ENCODE measurements around the gene PHF2. TPM values are rescaled to one million over a fixed set of nuclear protein-coding genes. Genes with fewer than 3 reads are reported as not detected.

PHF2 gene
- total RNA-seq, 4 donors from 2014 or later: 15.0 to 28.6 (median 20.4) TPM

DNA sequence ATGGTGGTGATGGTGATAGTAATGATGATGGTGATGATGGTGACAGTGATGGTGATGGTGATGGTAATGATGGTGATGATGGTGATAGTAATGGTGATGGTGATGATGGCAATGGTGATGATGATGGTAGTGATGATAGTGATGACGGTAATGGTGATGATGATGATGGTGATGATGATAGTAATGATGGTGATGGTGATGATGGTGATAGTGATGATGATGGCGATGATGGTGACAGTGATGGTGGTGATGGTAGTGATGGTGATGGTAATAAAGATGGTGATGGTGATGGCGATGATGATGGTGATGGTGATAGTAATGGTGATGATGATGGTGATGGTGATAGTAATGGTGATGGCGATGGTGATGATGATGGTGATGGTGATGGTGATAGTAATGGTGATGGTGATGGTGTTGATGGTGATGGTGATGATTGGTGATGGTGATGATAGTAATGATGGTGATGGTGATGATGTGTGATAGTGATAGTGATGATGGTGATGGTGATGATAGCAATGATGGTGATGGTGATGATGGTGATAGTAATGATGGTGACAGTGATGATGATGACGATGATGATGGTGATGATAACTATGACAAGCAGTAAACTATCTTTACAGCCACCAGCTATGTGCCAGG, 38.6 kb downstream of the PHF2 start:
- TF ChIP-seq, protein P1, sequence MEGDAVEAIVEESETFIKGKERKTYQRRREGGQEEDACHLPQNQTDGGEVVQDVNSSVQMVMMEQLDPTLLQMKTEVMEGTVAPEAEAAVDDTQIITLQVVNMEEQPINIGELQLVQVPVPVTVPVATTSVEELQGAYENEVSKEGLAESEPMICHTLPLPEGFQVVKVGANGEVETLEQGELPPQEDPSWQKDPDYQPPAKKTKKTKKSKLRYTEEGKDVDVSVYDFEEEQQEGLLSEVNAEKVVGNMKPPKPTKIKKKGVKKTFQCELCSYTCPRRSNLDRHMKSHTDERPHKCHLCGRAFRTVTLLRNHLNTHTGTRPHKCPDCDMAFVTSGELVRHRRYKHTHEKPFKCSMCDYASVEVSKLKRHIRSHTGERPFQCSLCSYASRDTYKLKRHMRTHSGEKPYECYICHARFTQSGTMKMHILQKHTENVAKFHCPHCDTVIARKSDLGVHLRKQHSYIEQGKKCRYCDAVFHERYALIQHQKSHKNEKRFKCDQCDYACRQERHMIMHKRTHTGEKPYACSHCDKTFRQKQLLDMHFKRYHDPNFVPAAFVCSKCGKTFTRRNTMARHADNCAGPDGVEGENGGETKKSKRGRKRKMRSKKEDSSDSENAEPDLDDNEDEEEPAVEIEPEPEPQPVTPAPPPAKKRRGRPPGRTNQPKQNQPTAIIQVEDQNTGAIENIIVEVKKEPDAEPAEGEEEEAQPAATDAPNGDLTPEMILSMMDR (IDR thresholded peaks at IDR 0.05; ENCODE audit: low read depth): no peak

DNA sequence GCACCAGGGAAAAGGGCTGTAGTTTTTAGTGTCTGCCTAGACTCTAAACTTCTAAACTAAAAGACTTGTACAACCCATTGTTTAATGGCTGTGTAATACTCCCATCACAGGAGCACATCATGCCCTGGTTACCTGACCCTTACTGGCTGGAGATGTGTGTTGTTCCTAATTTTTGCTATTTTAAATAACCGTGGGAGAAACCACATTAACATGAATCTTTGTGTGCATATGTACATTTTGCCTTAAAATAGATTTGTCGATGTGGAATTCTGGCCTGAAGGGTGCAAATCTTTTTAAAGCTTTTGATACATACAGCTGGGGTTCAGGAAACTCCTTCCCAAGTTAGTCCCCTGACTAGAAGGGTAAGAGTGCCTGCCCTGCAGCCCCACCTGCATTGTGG, 39.7 kb downstream of the PHF2 start:
- TF ChIP-seq, protein P1 (IDR thresholded peaks at IDR 0.05; ENCODE audit: low read depth): no peak

DNA sequence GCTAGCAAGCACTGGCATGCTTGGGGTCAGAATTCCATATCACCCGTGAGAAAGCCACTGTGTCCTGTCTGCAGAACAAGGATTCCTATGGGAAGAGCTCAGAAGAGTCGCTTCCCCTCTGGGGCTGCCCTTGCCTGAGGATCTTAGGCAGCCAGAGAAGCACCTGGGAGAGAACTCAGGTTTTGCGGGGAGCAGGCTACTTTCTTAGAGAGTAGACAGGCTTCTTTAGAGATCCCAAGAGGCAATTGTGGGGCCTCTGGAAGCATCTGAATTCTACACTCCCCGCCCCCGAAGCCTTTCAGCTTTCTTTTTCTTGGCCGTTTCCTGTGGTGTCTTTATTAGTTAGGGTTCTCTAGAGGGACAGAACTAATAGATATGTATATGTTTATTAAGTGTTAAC, 40.9 kb downstream of the PHF2 start:
- TF ChIP-seq, protein P1 (IDR thresholded peaks at IDR 0.05; ENCODE audit: low read depth): no peak

DNA sequence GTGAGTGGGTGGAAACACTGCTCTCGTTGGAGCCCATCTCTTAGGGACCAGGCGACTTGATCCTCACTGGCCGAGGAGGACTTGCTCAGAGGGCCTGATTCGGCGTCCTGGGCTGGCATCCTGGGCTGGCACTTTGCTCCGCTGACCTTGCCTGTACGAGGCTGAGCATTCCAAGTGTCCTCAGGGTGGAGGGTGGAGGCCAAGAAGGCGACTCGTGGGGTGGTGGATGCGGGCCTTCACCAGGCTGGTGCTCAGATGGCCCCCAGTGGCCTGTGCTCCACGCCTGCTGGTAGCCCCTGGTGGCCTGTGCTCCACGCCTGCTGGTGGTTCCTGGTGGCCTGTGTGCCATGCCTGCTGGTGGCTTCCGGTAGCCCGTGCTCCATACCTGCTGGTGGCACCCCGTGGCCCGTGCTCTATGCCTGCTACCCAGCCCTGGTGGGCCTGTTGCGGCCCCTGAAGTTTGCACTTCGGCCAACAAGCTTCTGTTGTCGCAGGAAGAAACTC, 42.9 kb downstream of the PHF2 start:
- TF ChIP-seq, protein P1 (IDR thresholded peaks at IDR 0.05; ENCODE audit: low read depth): no peak

DNA sequence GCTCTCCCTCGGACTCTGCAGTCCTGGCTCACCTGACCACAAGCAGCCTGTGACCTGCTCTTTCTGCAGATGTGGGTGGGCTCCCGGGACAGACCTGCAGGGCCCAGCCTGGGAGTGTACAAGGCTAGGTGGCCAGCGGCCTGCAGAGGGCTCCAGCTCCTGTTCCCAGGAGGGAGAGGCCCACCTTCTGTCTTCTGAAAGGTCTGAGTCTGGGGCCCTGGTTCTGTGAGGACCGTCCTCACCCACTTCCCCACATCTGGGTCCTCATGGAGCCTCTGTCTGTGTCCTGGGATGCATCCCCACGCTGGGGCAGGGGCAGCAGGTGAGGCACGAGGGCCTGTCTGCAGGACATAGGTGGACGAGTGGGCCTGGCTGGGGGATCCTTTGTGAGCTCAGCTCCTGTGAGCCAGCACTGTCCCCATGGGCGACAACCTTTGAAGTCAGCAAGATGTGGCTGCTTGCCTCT, 43.7 kb downstream of the PHF2 start:
- TF ChIP-seq, protein P1 (IDR thresholded peaks at IDR 0.05; ENCODE audit: low read depth): no peak

DNA sequence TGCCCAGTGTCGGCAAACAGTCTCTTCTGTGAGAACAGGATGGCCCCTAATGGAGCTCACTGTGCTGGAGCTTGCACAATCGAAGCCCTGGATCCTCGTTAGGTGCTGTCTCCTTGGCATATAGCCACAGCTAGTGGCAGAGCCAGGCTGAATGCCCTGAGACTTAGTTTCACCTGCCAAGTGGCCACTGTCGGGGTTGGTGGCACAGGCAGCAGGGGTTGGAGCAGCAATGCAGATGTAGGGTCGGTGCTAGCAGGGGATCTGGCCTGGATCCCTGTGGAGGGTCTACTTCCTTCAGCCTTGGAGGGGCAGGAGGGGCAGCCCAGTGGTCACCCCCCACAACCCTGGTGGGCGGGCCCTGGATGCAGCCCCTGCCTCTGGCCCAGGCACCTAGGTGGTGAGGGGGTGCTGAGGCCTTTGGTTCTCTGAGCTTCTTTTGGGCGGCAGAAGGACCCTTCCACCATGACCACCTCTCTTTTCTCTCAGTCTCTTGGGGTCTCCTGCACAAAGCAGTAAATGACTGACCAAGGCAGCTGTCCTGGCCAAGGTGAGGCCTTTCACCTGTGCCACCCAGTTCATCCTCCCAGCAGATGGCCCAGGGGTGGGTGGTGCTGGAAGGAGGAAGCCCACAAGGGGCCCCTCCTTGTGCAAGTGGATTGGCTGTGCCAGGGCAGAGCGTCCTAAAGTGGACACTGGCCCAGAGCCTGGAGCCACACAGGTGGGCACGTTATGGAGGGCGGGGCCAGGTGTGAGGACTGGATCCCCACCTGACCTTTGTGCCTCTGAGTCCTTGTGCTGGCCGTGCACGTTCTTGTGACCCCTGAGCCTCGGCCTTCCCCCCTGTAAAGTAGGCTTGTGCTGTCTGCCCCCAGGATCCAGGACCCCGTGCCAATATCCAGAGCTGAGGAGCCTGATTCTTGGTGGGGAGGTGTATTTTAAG, 44.8 kb downstream of the PHF2 start:
- TF ChIP-seq, protein P1 (IDR thresholded peaks at IDR 0.05; ENCODE audit: low read depth): no peak

DNA sequence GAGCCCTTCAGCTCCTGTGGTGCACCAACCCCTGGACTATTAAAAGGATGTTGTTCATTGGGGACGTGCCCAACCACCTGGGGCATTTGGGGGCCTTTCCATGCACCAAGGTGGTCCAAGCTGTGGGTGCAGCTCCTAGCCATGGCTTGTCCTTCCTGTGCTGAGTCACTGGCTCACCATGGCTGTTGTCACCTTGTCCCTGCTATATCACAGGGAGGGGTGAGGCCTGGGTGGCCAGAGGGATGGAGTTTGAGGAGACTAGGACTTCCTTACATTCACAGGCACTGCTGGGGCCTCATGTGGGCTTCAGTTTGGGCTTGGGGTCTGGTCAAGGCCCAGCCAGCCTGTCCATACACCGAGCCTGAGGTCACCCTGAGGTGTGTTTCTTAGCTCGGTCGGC, 45.5 kb downstream of the PHF2 start:
- TF ChIP-seq, protein P1 (IDR thresholded peaks at IDR 0.05; ENCODE audit: low read depth): no peak

Data from subcutaneous adipose tissue (tissue), 4 donors.